Forelimb muscle (tissue), 1 donor: ENCODE data around the gene IFNL3. TPM values are rescaled to one million over a fixed set of nuclear protein-coding genes. Genes with fewer than 3 reads are reported as not detected.
"Not testable (repeated sequence)": the region's sequence is repeated elsewhere in the genome, so short reads cannot be mapped to it uniquely, and the experiment has no call there.

Experiments used
- DNase-seq: peaks from one replicate; pipeline ENCODE4 v3.0.0-alpha.2; 2013; ENCODE audit warnings: low read depth
- polyA plus RNA-seq: library from polyadenylated mRNA; unstranded; fragments of 120-200 nt; gene quantifications from one replicate; pipeline ENCODE4 v1.2.1, GENCODE V29; 2013; ENCODE audit not compliant: insufficient read length

The IFNL3 gene
- polyA plus RNA-seq, 1 donor = not detected

GRCh38 chr19:39253374-39254149 is 8.8 kb upstream of the IFNL3 start:
- DNase-seq = no peak

DNA sequence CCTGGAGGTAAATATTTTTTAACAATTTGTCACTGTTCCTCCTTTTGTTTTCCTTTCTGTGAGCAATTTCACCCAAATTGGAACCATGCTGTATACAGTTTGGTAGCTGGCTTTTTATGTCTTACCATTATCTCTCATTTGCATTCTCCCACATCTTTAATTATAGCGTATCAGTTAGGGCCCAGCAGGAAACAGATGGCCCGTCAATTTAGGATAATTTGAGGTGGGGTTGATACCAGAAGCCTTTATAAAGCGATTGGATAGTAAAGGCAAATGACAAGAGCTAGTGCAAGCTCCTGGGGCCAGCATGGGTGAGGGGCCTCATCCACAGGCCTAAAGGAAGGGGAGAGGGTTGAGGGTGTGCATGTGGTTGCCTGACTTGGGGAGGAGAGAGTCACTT is 7.7 kb upstream of the IFNL3 start:
- DNase-seq = no peak

GRCh38 chr19:39251846-39252245 is 7.0 kb upstream of the IFNL3 start:
- no peak for DNase-seq

DNA sequence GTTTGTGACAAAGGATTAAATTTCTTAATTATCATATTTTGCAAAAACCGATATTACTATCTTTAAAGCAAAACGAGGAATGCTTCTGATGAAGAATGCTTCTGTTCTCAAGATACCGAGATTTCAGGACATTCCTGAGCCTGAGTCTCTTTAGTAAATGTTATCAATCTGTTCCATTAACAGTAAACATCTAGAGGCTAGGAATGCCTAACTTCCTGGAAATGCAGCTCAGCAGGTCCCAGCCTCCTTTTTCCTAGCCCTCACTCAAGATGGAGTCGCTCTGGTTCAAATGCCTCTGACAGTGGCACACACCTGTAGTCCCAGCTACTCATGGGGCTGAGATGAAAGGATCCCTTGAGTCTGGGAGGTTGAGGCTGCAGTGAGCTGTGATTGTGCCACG is 6.3 kb upstream of the IFNL3 start:
- no peak for DNase-seq

- no peak for DNase-seq
Measured at GRCh38 chr19:39248806-39249205, 4.0 kb upstream of the IFNL3 start, which contains the start of gene IFNL4. Gene IFNL4 (minus strand): TSS chr19:39248856.

DNA sequence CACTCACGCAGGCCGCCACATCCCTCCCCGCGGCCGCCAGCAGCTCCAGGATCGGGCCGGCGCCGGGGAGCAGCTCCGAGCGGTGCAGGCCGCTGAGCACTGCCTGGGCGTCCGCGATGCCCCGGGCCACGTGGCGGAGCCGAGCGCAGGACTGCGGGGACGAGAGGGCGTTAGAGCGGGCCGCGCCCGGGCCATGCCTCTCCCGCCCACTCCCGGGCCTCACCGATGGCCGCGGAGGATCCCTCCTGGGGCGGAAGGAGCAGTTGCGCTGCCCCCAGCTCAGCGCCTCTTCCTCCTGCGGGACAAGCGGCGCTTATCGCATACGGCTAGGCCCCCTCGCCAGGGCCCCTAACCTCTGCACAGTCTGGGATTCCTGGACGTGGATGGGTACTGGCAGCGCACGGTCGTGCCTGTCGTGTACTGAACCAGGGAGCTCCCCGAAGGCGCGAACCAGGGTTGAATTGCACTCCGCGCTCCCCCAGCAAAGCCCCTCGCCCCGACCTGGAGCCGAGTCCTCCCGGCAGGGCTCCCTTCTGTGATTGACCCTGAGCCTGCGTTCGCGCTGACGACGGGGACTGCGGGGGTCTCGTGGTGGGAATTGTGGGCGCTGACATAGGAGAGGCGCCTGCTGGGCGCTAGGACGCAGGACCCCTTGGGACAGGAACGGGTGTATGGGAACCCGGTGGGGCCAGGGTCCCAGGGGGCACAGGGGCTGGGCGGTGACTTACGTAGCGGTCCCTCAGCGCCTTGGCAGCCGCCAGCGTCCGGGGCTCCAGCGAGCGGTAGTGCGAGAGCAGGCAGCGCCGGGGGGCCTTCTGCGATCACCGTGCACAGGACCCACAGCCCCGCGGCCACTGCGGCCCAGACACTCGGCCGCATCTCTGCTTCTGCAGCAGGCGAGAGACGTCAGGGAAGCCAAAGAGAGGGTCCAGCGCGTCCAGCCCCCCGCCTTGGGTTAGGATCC is 3.2 kb upstream of the IFNL3 start:
- DNase-seq = no peak

GRCh38 chr19:39246951-39247669 is 2.3 kb upstream of the IFNL3 start:
- DNase-seq = no peak

- DNase-seq = not testable (repeated sequence)
Measured at GRCh38 chr19:39245166-39245565, 360 bp upstream of the IFNL3 start.

GRCh38 chr19:39243741-39244140 is 1.1 kb downstream of the IFNL3 start:
- not testable (repeated sequence) for DNase-seq

- DNase-seq = no peak
Measured at GRCh38 chr19:39240421-39240820, 4.4 kb downstream of the IFNL3 start.

DNA sequence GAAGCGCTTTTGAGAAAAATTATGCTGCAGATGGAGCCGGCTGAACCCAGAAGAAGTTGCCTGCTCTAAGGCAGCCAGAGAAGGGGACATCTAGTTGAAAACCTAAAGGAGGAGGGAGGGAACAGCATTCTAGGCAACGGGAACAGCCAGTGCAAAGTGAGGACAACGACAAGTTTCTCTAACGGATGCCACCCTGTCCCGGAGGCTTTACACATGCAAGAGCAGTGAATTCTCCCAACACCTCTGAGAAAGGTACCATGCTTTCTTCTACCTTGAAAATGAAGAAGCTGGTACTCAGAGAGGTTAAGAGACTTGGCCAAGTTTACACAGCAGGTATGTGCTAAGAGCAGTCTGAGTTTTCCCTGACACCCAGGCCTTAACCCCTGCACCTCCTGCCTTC is 5.9 kb downstream of the IFNL3 start:
- no peak for DNase-seq

GRCh38 chr19:39238209-39238608 is 6.6 kb downstream of the IFNL3 start:
- DNase-seq = no peak

DNA sequence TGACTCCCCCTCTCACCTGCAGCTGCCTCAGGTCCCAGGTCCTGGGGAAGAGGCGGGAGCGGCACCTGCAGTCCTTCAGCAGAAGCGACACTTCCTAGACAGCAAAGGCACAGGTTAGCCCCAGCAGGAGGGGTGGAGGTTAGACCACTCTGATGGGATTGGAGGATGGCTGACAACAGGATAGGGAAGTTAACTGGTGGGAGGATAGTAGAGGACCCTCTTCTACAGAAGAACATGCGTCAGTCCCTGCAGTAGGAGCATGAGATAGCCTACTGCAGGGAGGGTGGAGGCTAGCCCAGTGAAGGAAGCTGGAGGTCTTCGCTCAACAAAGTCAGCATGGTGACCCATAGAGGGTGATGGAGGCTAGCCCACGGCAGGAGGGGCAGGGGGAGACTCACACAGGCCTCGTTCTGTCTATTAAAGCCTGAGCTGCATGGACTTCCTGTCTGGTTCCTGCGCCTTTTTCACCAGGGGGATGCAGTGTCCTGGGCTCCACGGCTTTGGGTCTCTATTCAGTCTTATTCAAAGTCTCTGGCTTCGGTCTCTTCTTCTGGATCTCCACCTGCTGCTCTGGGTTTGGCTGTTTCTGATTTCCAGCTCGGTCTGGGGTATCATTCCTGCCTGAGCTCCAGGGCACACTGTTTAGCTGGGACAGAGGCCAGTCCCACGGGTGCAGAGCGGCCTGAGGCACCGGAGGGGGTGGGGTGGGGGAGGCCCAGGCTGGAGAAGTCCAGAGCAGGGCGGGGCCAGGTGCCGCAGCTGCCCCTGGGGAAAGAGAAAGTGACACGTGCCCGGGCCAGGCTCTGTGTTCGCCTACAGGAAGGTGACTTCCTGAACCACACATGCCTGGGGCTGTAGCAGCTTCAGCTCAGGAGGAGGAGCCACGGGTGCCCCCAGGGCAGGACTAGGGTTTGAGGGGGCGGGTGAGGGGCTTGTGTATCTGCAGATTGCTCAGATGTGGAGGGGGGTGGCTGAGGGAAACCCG is 7.3 kb downstream of the IFNL3 start:
- no peak for DNase-seq

DNA sequence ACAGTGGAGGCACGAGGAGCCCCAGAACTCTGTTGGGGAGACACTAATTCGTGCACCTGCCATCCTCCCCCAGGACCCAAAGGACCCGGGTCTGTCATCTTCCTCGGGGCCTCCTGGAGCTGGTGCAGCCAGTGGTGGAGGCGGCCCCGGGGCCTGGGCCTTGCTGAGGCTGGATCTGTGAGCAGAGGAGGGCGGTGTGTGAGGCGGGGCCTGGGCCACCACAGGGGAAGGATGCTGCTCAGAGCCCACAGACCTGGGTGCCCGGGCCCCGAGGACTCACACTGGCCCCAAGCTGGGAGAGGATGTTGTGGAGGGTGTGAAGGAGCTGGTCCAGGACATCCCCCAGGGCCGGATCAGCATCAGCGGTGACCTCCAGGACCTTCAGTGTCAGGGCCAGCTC is 8.3 kb downstream of the IFNL3 start:
- DNase-seq = no peak

DNA sequence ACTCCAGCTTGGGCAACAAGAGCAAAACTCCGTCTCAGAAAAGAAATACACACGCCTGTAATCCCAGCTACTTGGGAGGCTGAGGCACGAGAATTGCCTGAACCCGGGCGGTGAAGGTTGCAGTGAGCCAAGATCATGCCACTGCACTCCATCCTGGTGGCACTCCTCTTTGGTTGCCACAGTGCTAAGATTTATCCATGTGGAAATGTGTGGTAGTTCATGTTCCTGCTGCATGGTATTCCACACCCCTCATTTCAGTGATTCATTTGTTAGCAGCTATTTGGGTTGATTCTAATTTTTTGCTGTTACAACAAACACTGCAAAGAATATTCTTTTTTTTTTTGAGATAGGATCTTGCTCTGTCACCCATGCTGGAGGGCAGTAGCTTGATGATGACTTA is 12.1 kb downstream of the IFNL3 start:
- no peak for DNase-seq

- DNase-seq = no peak
Measured at GRCh38 chr19:39230096-39230764, 14.6 kb downstream of the IFNL3 start.

DNA sequence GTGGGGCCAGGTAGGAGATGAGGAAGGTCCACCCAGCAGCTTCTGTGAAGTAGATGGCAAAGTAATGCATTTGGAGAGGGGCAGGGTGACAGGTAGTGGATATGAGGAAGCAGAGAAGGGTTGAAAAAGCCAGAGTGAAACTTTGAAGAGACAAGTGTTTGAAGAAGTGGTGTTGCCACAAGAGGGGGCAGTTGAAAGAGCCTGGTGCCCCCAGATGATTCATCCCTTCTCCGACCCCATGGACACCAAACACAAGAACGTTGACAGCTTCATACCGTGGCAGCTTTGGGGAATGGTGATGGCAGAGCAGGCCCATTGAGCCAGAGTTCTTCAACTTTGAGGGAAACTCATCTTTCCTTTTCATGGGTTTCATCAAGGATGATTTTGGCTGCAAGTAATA is 19.9 kb downstream of the IFNL3 start:
- no peak for DNase-seq

- no peak for DNase-seq
Measured at GRCh38 chr19:39223703-39224279, 21.0 kb downstream of the IFNL3 start.

DNA sequence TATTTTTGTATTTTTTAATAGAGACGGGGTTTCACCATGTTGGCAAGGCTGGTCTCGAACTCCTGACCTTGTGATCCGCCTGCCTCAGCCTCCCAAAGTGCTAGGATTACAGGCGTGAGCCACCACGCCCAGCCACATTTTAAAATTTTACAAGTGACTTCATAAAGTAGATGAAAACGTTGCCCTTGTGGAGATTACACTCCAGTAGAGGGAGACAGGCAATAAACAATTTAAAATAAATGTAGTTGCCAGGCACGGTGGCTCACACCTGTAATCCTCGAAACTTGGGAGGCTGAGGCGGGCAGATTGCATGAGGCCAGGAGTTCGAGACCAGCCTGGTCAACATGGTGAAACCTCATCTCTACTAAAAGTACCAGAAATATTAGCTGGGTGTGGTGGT is 25.7 kb downstream of the IFNL3 start:
- DNase-seq = not testable (repeated sequence)
